ENCODE data around the gene USP20. TPM values are rescaled to one million over a fixed set of nuclear protein-coding genes. Genes with fewer than 3 reads are reported as not detected.
A peak's percentile ranks its signal among the peaks of the same experiment; 100 is the strongest.
"Not testable (repeated sequence)": the region's sequence is repeated elsewhere in the genome, so short reads cannot be mapped to it uniquely, and the experiment has no call there.

The USP20 gene
- total RNA-seq, 2 experiments from 2014 or later = 114 to 155 TPM

- Mint-ChIP-seq H3K27me3 (no peaks in the 10 kb centered on the region), H3K36me3 (peaks cover 33% of the 10 kb centered on the region), H3K4me1 (peaks cover 71% of the 10 kb centered on the region), H3K9me3 (ENCODE audit: low read depth) (no peaks in the 10 kb centered on the region), H3K4me3 (peak overlapping the region; percentile 92), H3K27ac (peak overlapping the region; percentile 98)
- ATAC-seq (no peak), DNase-seq (peak; percentile 81)
- CTCF ChIA-PET = interaction anchor here (0.7 to 5.5 kb wide), 18 partner anchors 7 to 348 kb away, joined by 3 to 110 read pairs (median 5); partner anchors contain the start of genes C9orf78, FNBP1 and USP20
These were observed 52.4 kb downstream of the USP20 start for GRCh38 chr9:129887334-129888292.

GRCh38 chr9:129888293-129889121, 53.2 kb downstream of the USP20 start:
- DNase-seq = peak; percentile 98
- peaks cover 78% of the 10 kb centered on the region for H3K4me1 Mint-ChIP-seq
- peak overlapping the region; percentile 98 for H3K27ac Mint-ChIP-seq
- ATAC-seq = peak; percentile 41
- CTCF ChIA-PET = interaction anchor here (0.6 to 5.5 kb wide), 12 partner anchors 23 to 165 kb away, joined by 3 to 110 read pairs (median 4); partner anchors contain the start of genes C9orf78, FNBP1, GPR107 and USP20
- H3K27me3 Mint-ChIP-seq = no peaks in the 10 kb centered on the region
- no peaks in the 10 kb centered on the region for H3K9me3 Mint-ChIP-seq (ENCODE audit: low read depth)
- H3K36me3 Mint-ChIP-seq = peaks cover 37% of the 10 kb centered on the region
- H3K4me3 Mint-ChIP-seq = peak overlapping the region; percentile 92

GRCh38 chr9:129889122-129889940, 54.1 kb downstream of the USP20 start:
- Mint-ChIP-seq H3K4me3 (peak overlapping the region; percentile 92), H3K27me3 (no peaks in the 10 kb centered on the region), H3K36me3 (peaks cover 43% of the 10 kb centered on the region), H3K27ac (peak overlapping the region; percentile 98), H3K9me3 (ENCODE audit: low read depth) (no peaks in the 10 kb centered on the region), H3K4me1 (peaks cover 75% of the 10 kb centered on the region)
- CTCF ChIA-PET = interaction anchor here (0.6 to 5.5 kb wide), 10 partner anchors 24 to 1488 kb away, joined by 3 to 110 read pairs (median 4); partner anchors contain the start of genes FNBP1 and GPR107
- DNase-seq (peak; percentile 77), ATAC-seq (no peak)

GRCh38 chr9:129889941-129890717, 54.9 kb downstream of the USP20 start:
- H3K4me1 Mint-ChIP-seq = peaks cover 83% of the 10 kb centered on the region
- DNase-seq (peak; percentile 91), ATAC-seq (peak; percentile 17)
- H3K4me3 Mint-ChIP-seq = peak overlapping the region; percentile 92
- CTCF ChIA-PET = interaction anchor here (0.6 to 5.5 kb wide), 11 partner anchors 14 to 1489 kb away, joined by 3 to 110 read pairs (median 5); no protein-coding TSS in a partner anchor
- no peaks in the 10 kb centered on the region for H3K9me3 Mint-ChIP-seq (ENCODE audit: low read depth)
- H3K27ac Mint-ChIP-seq = peak overlapping the region; percentile 98
- no peaks in the 10 kb centered on the region for H3K27me3 Mint-ChIP-seq
- peaks cover 47% of the 10 kb centered on the region for H3K36me3 Mint-ChIP-seq

DNA sequence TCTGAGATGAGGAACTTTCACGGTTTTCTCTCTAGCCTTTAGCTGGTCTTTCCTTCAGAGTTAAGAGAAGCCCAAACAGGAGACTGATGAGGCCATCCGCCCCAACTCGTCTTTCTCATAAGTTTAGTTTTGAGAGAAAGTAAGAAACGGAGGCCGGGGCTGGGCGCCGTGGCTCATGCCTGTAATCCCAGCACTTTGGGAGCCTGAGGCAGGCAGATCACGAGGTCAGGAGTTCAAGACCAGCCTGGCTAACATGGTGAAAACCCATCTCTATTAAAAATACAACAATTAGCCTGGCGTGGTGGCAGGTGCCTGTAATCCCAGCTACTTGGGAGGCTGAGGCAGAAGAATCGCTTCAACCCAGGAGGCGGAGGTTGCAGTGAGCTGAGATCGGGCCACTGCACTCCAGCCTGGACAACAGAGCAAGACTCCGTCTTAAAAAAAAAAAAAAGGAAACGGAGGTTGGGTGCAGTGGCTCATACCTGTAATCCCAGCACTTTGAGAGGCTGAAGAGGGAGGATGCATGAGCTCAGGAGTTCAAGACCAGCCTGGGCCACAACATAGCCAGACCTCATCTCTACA, 55.6 kb downstream of the USP20 start:
- not testable (repeated sequence) for ATAC-seq; DNase-seq; H3K9me3 Mint-ChIP-seq (ENCODE audit: low read depth); H3K27me3 Mint-ChIP-seq
- Mint-ChIP-seq H3K27ac (peak overlapping the region; percentile 98), H3K4me1 (peaks cover 89% of the 10 kb centered on the region), H3K36me3 (peaks cover 53% of the 10 kb centered on the region), H3K4me3 (peak overlapping the region; percentile 92)
- CTCF ChIA-PET = interaction anchor here (0.6 to 2.5 kb wide), 8 partner anchors 13 to 222 kb away, joined by 3 to 8 read pairs (median 5); no protein-coding TSS in a partner anchor

DNA sequence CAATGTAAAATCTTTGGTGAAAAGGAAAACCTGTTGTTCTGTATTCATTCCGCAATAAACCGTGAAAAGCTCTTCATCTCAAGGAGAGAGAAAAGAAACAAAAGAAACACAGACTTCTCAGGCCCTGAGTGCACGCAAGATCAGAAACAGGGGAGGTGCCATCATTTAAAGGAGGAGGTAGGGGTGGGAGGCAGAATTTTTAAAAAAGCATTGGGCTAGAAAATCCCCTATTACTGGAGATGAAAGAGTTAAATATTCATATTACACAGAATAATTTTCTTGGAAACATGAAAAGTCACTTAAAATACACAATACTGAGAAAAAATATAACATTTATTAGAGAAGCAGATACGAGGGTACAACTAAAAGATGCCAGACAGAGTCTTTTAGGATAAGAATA, 56.3 kb downstream of the USP20 start:
- DNase-seq (no peak), ATAC-seq (no peak)
- Mint-ChIP-seq H3K4me3 (peak overlapping the region; percentile 92), H3K27ac (peak overlapping the region; percentile 98), H3K27me3 (no peaks in the 10 kb centered on the region), H3K9me3 (ENCODE audit: low read depth) (no peaks in the 10 kb centered on the region), H3K36me3 (peaks cover 61% of the 10 kb centered on the region), H3K4me1 (peaks cover 92% of the 10 kb centered on the region)
- CTCF ChIA-PET = interaction anchor here (0.6 to 2.5 kb wide), 10 partner anchors 13 to 162 kb away, joined by 3 to 8 read pairs (median 5); no protein-coding TSS in a partner anchor

DNA sequence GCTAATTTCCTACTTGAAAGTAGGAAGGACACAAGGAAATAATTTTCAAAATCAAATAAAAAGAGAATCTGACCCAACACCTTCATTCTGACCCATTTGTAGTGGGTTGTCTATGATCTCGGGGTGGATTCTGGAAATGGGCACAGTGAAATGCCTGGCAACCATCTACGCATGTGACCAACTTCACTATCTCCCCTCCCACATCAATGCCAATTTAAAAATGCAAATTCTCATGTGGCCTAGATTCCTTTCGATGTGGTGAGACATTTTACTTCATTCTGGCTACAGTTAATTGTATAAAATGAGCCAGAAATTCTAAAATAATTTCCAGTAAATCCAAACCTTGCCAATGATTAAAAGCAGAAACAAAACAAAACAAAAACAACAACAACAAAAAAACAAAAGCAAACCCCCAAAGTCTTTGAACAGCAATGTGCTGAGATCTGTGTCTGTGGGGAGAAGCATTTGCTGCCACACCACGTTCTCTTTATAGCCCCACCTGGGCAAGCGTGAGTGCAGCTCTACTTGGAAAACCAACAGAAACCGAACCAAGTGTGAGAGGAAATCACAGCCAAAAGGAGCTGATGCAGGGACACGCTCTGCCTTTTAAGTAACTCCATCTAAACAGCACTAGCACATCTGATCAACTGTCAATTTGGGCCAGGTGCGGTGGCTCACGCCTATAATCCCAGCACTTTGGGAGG, 59.0 kb downstream of the USP20 start:
- CTCF ChIA-PET = interaction anchor here (0.8 to 3.7 kb wide), 6 partner anchors 7 to 159 kb away, joined by 3 to 12 read pairs (median 4); partner anchors contain the start of gene GPR107
- no peak for ATAC-seq

DNA sequence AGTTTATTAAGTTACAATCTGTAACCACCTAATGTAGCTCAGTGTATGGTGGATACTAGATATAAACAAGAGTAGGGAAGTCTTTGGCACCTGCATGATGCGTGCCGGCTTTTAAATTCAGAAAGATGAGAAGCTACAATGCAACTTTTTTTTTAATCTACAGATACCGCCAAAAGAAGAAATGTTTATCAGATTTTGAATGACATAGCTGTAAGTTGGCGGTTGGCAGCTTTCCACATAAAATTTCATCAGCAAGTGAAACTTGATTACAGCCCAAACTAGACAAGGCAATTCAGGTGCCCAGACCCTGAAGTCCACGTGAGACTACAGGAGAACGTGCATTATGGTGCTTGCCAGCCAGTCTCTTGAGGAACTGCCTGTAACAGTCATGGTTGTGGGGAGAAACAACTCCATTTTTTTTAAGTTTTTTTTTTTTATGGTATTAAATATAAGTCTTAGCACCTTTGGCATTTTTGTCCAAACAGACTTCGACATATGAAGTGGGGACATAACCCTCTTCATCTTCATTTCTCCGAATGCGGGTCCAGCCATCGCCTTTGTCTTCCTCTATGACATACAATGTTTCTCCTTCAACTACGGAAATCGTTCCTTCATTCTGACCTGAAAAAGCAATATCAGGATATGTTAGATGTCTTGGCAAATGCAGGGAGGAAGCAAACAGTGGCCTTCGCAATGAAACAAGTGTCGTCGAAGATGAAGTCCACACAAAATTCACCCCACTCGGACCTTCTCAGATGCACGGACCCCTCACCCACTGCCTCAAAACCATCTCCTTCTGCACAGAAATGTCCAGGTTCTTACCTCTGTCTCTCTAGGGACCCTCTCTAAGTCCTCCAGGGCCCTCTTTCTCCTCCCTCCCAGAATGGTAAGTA, 60.4 kb downstream of the USP20 start:
- DNase-seq (no peak), ATAC-seq (no peak)
- CTCF ChIA-PET = interaction anchor here (0.6 to 3.7 kb wide), 6 partner anchors 9 to 145 kb away, joined by 3 to 12 read pairs (median 3); no protein-coding TSS in a partner anchor
- H3K27me3 Mint-ChIP-seq = no peaks in the 10 kb centered on the region
- peaks cover 74% of the 10 kb centered on the region for H3K4me1 Mint-ChIP-seq
- no peaks in the 10 kb centered on the region for H3K9me3 Mint-ChIP-seq (ENCODE audit: low read depth)
- H3K36me3 Mint-ChIP-seq = peaks cover 74% of the 10 kb centered on the region
- peak overlapping the region; percentile 90 for H3K27ac Mint-ChIP-seq
- no peak overlapping the region for H3K4me3 Mint-ChIP-seq

More for the DNA sequence above, 59.0 kb downstream of the USP20 start:
- Mint-ChIP-seq H3K4me1 (peaks cover 79% of the 10 kb centered on the region), H3K9me3 (ENCODE audit: low read depth) (no peaks in the 10 kb centered on the region), H3K4me3 (peak overlapping the region; percentile 42), H3K27ac (peak overlapping the region; percentile 90), H3K27me3 (no peaks in the 10 kb centered on the region), H3K36me3 (peaks cover 74% of the 10 kb centered on the region)
- DNase-seq = peak; percentile 61

GRCh38 chr9:129897263-129897662, 62.0 kb downstream of the USP20 start:
- Mint-ChIP-seq H3K4me3 (no peak overlapping the region), H3K36me3 (peaks cover 74% of the 10 kb centered on the region), H3K27ac (peak overlapping the region; percentile 65), H3K9me3 (ENCODE audit: low read depth) (no peaks in the 10 kb centered on the region), H3K4me1 (peaks cover 73% of the 10 kb centered on the region), H3K27me3 (no peaks in the 10 kb centered on the region)
- ATAC-seq = no peak
- CTCF ChIA-PET = interaction anchor here (1.6 to 1.7 kb wide), 2 partner anchors 12 to 27 kb away, joined by 5 to 6 read pairs; no protein-coding TSS in a partner anchor
- no peak for DNase-seq

- Mint-ChIP-seq H3K4me3 (no peak overlapping the region), H3K27ac (no peak overlapping the region), H3K9me3 (ENCODE audit: low read depth) (no peaks in the 10 kb centered on the region), H3K36me3 (peaks cover 78% of the 10 kb centered on the region), H3K27me3 (no peaks in the 10 kb centered on the region), H3K4me1 (peaks cover 69% of the 10 kb centered on the region)
- ATAC-seq (no peak), DNase-seq (no peak)
- CTCF ChIA-PET = interaction anchor here (1.2 to 1.7 kb wide), 3 partner anchors 13 to 26 kb away, joined by 3 to 6 read pairs (median 5); no protein-coding TSS in a partner anchor
These were observed 62.9 kb downstream of the USP20 start for GRCh38 chr9:129898185-129898584.
